GM12801 (cell line): ENCODE measurements around the gene NFE2.

Source experiments
- TF ChIP-seq, protein P1 (sequence below): IDR thresholded peaks from one replicate; pipeline ENCODE4 v1.5.1; 2011; ENCODE audit warnings: control low read depth; ENCODE audit not compliant: insufficient read length; ENCODE audit errors: extremely low read depth

NFE2 gene

DNA sequence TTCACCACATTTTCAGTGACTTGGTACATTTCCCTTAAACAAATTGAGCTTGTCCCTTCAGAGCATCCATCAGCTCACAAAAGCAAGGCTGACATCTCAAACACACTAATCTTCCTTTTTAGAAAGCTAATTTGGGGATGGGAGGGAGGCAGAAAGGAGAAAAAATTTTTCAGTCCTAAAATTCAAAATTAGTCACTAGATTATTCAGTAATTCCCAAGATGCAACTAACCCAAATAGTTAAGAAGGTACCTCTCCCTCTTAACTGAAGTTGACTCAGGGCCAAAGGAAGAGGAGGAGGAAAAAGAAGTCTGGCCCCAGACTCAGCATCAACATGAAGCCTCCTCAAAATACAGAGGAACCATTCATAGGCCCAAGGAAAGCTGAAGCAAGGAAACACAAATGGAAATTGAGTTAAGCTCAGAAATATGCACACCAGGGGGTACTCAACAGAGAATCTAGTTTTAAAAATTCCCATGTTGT is 42.6 kb downstream of the NFE2 start:
- TF ChIP-seq, protein P1, sequence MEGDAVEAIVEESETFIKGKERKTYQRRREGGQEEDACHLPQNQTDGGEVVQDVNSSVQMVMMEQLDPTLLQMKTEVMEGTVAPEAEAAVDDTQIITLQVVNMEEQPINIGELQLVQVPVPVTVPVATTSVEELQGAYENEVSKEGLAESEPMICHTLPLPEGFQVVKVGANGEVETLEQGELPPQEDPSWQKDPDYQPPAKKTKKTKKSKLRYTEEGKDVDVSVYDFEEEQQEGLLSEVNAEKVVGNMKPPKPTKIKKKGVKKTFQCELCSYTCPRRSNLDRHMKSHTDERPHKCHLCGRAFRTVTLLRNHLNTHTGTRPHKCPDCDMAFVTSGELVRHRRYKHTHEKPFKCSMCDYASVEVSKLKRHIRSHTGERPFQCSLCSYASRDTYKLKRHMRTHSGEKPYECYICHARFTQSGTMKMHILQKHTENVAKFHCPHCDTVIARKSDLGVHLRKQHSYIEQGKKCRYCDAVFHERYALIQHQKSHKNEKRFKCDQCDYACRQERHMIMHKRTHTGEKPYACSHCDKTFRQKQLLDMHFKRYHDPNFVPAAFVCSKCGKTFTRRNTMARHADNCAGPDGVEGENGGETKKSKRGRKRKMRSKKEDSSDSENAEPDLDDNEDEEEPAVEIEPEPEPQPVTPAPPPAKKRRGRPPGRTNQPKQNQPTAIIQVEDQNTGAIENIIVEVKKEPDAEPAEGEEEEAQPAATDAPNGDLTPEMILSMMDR: no peak

DNA sequence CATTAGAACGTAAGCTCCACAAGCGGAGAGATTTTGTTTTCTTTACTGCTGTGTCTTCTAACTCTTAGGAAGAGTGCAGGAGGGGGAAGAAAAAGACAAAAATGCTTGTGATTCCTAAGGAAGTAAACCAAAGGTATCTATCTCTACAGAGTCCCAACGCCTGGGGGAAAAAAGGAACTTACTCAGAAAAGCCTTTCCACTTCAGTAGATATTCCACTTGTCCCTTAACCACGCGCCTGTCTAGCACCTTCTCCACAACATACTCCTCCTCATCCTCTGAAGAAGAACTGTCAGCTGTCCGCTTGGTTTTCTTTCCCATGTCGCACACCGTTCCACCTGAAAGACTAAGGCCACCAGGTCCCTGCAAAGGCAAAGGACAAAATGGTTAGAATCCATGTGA is 43.5 kb downstream of the NFE2 start:
- TF ChIP-seq, protein P1: no peak

DNA sequence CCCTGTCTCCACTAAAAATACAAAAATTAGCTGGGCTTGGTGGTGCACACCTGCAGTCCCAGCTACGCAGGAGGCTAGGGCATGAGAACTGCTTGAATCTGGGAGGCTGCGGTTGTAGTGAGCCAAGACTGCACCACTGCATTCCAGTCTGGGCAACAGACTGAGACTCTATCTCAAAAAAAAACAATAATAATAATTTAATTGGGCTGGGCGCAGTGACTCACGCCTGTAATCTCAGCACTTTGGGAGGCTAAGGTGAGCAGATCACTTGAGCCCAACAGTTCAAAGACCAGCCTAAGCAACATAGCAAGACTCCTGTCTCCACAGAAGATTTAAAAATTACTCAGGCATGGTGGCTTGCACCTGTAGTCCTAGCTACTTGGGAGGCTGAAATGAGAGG is 47.6 kb downstream of the NFE2 start:
- TF ChIP-seq, protein P1: no peak

DNA sequence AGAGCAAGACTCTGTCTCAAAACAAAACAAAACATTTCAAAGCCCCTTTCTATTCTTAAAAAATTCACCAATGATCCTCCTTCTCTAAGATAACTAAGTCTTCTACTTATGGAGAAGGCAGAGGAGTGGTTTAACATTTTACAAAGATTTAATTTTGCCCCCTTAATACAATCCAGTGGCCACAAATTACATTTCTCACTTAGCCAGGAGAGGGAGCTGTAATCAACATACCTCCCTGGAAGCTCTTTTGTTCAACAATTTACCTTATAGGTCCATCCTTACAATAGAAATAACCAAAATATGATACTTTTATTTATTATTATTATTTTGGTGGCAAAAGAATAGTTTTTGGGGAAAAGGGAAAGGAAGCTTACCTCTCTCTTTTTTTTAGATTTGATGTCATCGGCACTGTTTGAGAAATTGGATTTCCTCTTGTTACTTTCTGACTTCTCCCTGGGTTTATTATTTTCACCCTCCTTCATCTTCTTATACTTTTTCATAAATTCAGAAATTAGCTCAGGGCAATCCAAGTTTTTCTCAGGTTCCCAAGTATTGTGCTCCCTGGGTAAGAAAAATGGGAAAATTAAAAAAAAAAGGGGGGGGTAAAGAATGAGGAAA is 49.0 kb downstream of the NFE2 start:
- TF ChIP-seq, protein P1: no peak

DNA sequence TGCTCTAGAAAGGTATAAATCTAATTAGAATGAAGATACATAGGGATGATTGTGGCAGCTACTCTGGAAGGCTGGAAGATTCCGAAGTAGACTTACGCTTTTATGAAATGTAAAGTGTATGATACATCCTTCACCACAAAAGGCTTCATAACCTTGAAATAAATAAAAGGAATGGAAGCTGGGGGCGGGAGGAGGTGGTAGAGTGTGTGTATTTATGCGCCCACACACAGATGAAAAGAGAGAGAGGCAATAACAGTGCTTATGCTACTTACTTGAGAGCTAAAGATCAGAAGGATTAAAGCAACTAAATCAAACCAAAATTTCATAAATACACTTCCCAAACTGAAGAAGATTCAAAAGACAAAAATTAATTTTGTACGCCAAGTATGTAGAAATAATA is 51.3 kb downstream of the NFE2 start:
- TF ChIP-seq, protein P1: no peak

DNA sequence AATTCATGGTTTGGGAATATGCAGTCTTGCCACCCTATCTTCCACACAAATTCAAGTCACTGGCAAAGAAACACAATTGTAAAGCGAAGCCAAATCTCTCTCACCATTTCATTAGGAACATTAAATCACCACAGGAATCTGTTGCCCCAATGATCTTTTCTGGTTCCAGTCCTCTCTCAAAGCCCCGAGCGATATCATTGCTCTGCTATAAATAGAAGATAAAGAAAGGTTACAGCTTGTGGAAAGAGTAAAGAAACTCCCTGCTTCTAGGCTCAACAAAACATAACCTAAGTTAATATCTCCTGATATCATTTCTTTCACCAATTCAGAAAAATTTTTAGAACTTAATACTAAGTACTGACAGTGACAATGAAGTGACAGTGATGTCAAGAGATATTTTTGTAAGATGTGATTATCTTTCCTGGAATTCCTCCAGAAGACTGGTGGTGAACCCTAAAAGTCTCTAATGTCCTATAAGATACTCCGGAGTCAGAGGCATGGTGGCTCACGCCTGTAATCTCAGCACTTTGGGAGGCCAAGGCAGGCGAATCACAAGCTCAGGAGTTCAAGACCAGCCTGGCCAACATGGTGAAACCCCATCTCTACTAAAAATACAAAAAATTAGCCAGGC is 54.7 kb downstream of the NFE2 start:
- TF ChIP-seq, protein P1: no peak
